Right renal cortex interstitium (tissue), 3 donors: ENCODE data around the gene ARL4D. TPM values are rescaled to one million over a fixed set of nuclear protein-coding genes. Genes with fewer than 3 reads are reported as not detected.
"Not testable (repeated sequence)": the region's sequence is repeated elsewhere in the genome, so short reads cannot be mapped to it uniquely, and the experiment has no call there.

Source experiments
- DNase-seq, 3 donors: peaks; one replicate each; pipeline ENCODE4 v3.0.0-alpha.2; 2013; ENCODE audit warnings: low read depth in 3 of 3, low spot score in 2 of 3
- polyA plus RNA-seq, 3 donors: library from polyadenylated mRNA; unstranded; fragments of 120-200 nt; gene quantifications; one replicate each; pipeline ENCODE4 v1.2.1, GENCODE V29; 2013; ENCODE audit not compliant: insufficient read length in 3 of 3

Gene ARL4D, protein sequence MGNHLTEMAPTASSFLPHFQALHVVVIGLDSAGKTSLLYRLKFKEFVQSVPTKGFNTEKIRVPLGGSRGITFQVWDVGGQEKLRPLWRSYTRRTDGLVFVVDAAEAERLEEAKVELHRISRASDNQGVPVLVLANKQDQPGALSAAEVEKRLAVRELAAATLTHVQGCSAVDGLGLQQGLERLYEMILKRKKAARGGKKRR
- polyA plus RNA-seq: 1 to 10 TPM; 8.2 to 8.6 (median 8.5) TPM

- DNase-seq: peak; percentile 53 to 76 (median 73)
Measured at GRCh38 chr17:43398724-43399595, at the start of gene ARL4D. Gene ARL4D (plus strand): TSS chr17:43398993. CDS start chr17:43399733, 740 bp downstream.

DNA sequence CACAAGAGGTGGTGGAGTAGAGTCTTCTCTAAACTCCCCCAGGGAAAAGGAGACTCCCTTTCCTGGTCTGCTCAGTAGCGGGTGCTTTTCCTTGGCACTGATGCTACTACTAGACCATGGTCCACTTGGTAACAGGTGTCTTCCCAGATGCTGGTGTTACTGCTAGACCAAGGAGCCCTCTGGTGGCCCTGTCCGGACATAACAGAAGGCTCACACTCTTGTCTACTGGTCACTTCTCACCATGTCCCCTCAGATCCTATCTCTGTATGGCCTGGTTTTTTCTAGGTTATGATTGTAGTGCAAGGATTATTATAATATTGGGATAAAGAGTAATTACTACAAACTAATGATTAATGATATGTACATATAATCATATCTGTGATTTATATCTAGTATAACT lies 49.7 kb upstream of the ARL4D start:
- DNase-seq: no peak

DNA sequence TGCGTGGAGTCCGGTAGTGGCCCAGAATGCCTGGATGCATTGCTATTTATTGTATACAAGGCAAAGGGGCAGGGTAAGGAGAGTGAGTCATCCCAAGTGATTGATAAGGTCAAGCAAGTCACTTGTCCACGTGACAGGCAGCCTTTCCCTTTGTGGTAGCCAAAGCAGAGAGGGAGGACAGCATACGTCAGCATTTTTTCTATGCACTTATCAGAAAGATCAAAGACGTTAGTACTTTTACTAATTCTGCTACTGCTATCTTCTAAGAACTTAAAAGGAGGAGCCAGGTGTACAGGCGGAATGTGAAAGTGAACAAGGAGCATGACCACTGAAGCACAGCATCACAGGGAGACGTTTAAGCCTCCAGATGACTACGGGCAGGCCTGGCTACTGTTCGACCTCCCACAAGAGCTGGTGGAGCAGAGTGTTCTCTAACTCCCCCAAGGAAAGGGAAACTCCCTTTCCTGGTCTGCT lies 47.9 kb upstream of the ARL4D start:
- no peak for DNase-seq

DNA sequence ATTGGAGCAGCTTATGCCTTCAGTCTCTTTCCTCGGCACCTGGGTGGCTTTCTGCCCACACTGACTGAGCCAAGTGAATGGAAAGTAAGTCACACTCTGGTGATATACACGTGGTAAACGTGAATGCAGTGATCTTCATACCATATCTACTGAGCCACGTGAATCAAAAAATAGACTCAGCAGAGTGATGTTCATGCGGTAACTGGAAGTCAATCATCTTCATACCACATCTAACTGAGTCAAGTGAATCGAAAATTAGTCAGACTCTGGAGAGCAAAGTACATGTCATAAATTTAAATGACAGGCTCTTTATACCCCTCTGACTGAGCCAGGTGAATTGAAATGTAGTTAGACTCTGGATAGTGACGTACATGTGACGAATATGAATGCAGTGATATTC lies 47.1 kb upstream of the ARL4D start:
- DNase-seq: no peak

GRCh38 chr17:43352579-43353331 lies 46.0 kb upstream of the ARL4D start:
- no peak for DNase-seq

GRCh38 chr17:43353393-43353792 lies 45.4 kb upstream of the ARL4D start:
- DNase-seq: no peak

DNA sequence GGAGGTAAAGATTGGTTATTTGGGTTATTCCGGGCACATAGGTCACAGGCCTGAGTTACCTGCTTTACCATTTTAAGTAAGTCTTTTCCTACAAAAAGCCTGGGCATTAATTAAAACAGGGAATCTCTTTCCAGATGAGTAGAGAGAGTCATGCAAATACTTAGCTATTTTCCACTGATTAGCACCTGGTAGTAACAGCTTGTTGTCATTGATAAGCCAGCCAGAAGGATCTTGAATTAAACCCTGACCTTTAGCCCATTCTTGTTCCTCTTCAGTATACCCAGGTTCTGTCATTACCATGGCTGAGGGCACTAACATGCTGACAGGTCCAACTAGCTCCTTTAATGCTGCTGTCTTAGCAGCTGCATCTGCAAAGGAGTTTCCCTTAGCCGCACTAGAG lies 44.4 kb upstream of the ARL4D start:
- no peak for DNase-seq

DNA sequence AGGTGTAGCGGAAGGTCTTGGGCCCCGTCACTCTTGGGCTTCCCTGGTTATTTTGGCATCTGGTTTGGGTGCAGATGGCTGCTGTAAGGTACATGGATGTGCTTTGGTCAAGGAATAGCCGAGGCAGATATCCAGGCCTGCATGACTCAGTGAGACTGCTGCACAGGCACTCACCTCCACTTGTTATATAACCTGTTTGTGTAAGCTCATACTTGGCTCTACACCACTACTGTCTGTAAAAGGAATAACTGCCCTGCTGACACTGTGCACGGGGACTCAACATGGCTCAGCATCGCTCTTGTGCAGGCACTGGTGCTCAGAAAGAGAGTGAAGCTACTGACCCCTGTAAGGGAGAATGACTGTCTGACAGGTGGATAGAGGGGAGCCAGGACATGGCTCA lies 42.3 kb upstream of the ARL4D start:
- DNase-seq: no peak

DNA sequence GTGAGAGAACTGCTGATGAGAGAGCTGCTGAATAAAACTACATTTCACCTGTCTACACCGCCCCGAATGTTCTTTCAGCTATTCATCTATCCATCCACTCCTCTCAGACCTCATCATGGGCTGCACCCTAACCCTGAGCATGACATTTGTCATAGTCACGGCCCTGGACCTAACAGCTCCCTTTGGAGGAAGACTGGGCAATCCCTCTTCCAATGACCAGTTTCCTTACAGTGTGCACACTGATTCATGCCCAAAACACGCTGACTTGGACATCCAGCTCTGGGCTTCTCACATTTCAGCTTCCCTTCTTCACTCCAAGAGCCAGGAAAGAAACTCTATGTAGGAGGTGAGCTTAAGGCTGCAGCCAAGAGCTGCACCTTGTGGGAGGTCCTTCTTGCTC lies 41.8 kb upstream of the ARL4D start:
- DNase-seq: no peak

DNA sequence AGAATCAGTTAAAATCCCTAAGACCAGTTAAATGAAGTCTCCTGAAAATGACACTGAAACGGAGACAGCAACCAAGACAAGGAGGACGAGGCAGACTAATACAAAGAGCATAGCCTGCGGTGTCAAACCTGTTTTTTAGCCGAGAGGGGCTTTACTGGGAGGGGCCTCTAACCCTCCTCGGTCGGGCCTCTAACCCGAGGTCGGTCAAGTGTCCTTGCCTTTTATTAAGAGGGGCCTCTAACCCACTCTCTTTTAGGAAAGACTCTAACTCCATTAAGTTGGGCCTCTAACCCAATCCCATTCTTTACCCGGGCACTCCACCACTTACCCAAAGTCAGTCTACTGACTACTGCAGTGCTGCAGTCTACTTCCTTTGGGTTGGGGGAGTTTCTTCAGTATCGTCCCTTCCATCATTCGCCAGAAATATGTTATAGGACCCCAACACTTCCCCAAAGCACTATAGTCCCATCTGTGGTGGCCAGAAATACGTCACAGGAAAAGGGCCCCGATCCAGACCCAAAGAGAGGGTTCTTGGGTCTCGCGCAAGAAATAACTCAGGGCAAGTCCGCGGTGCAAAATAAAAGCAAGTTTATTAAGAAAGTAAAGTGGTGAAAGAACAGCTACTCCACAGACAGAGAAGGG lies 39.2 kb upstream of the ARL4D start:
- no peak for DNase-seq

GRCh38 chr17:43360376-43360738 lies 38.4 kb upstream of the ARL4D start:
- peak in 1 of 3 donors; percentile 45 for DNase-seq

GRCh38 chr17:43360739-43361505 lies 37.9 kb upstream of the ARL4D start:
- DNase-seq: peak; percentile 87 to 99 (median 96)

- no peak for DNase-seq
Measured at GRCh38 chr17:43363181-43363925, 35.4 kb upstream of the ARL4D start.

DNA sequence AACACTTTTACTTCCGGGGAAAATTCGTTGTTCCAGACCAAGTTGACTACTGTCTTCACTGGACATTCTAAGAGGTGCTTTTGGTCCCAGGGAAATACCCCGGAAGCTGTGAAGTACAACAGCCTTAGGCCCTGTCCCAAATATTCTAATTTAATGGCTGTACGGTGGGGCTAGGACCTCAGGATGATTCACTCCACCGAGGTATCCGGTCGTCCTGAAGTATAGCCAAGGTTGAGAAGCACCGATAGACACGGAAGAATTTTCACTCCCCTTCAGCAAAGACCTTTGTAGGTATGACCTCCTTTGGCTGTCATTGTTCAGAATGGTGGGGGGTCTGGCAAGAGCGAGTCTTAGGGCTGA lies 34.9 kb upstream of the ARL4D start:
- DNase-seq: no peak

DNA sequence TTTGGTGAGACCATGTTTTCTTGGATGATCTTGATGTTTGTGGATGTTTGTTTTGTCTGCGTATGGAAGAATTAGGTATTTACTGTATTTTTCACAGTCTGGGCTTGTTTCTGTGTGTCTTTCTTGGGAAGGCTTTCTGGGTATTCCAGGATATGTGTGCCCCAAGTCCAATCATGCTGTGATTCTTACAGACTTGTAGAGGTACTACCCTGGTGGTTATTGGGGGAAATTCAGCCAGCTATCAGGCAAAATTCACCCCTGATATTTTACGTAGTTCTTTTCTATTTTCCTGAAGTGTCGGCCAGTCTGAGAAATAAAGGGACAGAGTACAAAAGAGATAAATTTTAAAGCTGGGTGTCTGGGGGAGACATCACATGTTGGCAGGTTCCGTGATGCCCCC lies 33.4 kb upstream of the ARL4D start:
- DNase-seq: no peak

DNA sequence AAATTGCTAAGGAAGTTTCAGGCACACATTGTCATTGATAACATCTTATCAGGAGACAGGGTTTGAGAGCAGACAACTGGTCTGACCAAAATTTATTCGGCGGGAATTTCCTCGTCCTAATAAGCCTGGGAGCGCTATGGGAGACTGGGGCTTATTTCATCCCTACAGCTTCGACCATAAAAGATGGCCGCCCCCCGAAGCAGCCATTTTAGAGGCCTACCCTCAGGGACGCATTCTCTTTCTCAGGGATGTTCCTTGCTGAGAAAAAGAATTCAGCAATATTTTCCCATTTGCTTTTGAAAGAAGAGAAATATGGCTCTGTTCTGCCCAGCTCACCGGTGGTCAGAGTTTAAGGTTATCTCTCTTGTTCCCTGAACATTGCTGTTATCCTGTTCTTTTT lies 32.9 kb upstream of the ARL4D start:
- not testable (repeated sequence) for DNase-seq

- no peak for DNase-seq
Measured at GRCh38 chr17:43366891-43367736, 31.7 kb upstream of the ARL4D start.

DNA sequence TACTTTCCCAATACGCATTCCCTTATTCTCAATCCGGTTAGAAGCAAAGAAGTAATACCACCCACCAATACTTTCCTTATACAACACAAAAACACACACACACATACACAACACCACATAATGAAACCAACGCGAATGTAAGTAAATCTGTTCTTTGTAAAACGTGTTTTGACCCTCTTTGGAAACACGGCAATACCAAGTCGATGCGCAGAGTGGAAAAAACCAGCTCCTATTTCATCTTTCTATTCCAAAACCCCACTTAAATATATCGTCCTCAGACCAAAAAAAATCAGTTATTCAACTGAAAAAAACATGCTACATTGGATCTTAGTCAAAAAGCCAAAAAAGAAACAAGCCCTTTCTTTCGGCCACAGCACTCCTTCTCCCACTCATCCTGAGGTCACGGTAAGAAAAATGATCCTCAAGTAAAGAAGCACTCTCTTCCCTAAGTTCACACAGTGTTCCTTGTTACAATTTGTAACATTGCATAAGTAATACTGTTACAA lies 31.0 kb upstream of the ARL4D start:
- DNase-seq: peak in 1 of 3 donors; percentile 89
